Upper lobe of right lung (tissue), 1 donor: ENCODE results near the gene UPF3A. TPM values are rescaled to one million over a fixed set of nuclear protein-coding genes. Genes with fewer than 3 reads are reported as not detected.
"Not testable (repeated sequence)": the region's sequence is repeated elsewhere in the genome, so short reads cannot be mapped to it uniquely, and the experiment has no call there.

Experiments
- ATAC-seq: fragments of 200-7000 bp; cut with Tn5 transposase; one replicate; pipeline ENCODE4 v1.9.1; 2020; ENCODE audit warnings: mild to moderate bottlenecking, moderate library complexity
- DNase-seq: peaks from one replicate; pipeline ENCODE4 v3.0.0-alpha.2; 2020
- H3K27ac ChIP-seq: fragments of 200-600 bp; one replicate; pipeline ENCODE4 v1.8.0; 2022
- H3K27me3 ChIP-seq: fragments of 200-600 bp; one replicate; pipeline ENCODE4 v1.8.0; 2022; ENCODE audit warnings: mild to moderate bottlenecking
- H3K36me3 ChIP-seq: fragments of 200-600 bp; one replicate; pipeline ENCODE4 v1.8.0; 2022
- H3K4me1 ChIP-seq: fragments of 200-600 bp; one replicate; pipeline ENCODE4 v1.8.0; 2022
- H3K4me3 ChIP-seq: fragments of 200-600 bp; one replicate; pipeline ENCODE4 v1.8.0; 2022; ENCODE audit warnings: mild to moderate bottlenecking
- H3K9me3 ChIP-seq: fragments of 200-600 bp; one replicate; pipeline ENCODE4 v1.8.0; 2022
- intact Hi-C: fragments of 100-400 bp; cut with DNase I; formaldehyde crosslinking; loops from one replicate; pipeline ENCODE4 v1.11.0; 2022
- total RNA-seq: library from RNA; stranded (reverse); fragmentation: NEBNext Ultra II Directional; extraction: Animal tissue kit (Norgen Biotek cat#: 25700); gene quantifications from one replicate; pipeline ENCODE4 v1.2.1, GENCODE V29; 2021
- TF ChIP-seq, protein P1 (sequence below): fragments of 200-600 bp; IDR thresholded peaks from one replicate; pipeline ENCODE4 v1.8.0; 2022; ENCODE audit warnings: antibody characterized with exemption
- donor health status: DM: no; HTN: yes; CAD: no; lungs with severe emphysema.

Gene UPF3A
- total RNA-seq, 1 donor from 2014 or later, result 35.6 TPM

GRCh38 chr13:114323349-114323748, 41.9 kb downstream of the UPF3A start:
- H3K4me1 ChIP-seq, result peaks cover 13% of the 10 kb centered on the region
- DNase-seq (no peak), ATAC-seq (no peak)
- intact Hi-C loops, result no loop called here
- peaks cover 44% of the 10 kb centered on the region for H3K36me3 ChIP-seq
- no peaks in the 10 kb centered on the region for H3K27me3 ChIP-seq
- no peak overlapping the region for H3K27ac ChIP-seq
- H3K4me3 ChIP-seq, result no peak overlapping the region
- TF ChIP-seq, protein P1, sequence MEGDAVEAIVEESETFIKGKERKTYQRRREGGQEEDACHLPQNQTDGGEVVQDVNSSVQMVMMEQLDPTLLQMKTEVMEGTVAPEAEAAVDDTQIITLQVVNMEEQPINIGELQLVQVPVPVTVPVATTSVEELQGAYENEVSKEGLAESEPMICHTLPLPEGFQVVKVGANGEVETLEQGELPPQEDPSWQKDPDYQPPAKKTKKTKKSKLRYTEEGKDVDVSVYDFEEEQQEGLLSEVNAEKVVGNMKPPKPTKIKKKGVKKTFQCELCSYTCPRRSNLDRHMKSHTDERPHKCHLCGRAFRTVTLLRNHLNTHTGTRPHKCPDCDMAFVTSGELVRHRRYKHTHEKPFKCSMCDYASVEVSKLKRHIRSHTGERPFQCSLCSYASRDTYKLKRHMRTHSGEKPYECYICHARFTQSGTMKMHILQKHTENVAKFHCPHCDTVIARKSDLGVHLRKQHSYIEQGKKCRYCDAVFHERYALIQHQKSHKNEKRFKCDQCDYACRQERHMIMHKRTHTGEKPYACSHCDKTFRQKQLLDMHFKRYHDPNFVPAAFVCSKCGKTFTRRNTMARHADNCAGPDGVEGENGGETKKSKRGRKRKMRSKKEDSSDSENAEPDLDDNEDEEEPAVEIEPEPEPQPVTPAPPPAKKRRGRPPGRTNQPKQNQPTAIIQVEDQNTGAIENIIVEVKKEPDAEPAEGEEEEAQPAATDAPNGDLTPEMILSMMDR, result no peak
- H3K9me3 ChIP-seq, result no peaks in the 10 kb centered on the region

- Histone ChIP-seq H3K36me3 (peaks cover 44% of the 10 kb centered on the region), H3K4me3 (no peak overlapping the region), H3K9me3 (no peaks in the 10 kb centered on the region), H3K27ac (no peak overlapping the region), H3K4me1 (peaks cover 7% of the 10 kb centered on the region), H3K27me3 (no peaks in the 10 kb centered on the region)
- ATAC-seq (no peak), DNase-seq (no peak)
- TF ChIP-seq, protein P1, result no peak
- intact Hi-C loops, result no loop called here
These were observed 42.9 kb downstream of the UPF3A start for GRCh38 chr13:114324334-114324733.

DNA sequence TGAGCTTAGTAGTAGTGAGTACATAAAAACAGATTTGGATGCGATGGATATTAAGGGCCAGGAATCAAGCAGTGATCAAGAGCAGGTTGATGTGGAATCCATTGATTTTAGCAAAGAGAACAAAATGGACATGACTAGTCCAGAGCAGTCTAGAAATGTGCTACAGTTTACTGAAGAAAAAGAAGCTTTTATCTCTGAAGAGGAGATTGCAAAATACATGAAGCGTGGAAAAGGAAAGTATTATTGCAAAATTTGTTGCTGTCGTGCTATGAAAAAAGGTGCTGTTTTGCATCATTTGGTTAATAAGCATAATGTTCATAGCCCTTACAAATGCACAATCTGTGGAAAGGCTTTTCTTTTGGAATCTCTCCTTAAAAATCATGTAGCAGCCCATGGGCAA, 44.3 kb downstream of the UPF3A start:
- ATAC-seq, result no peak
- DNase-seq, result no peak
- intact Hi-C loops, result no loop called here
- TF ChIP-seq, protein P1, result no peak
- H3K36me3 ChIP-seq, result peaks cover 44% of the 10 kb centered on the region
- no peak overlapping the region for H3K27ac ChIP-seq
- H3K4me1 ChIP-seq, result no peaks in the 10 kb centered on the region
- no peaks in the 10 kb centered on the region for H3K9me3 ChIP-seq
- H3K4me3 ChIP-seq, result no peak overlapping the region
- no peaks in the 10 kb centered on the region for H3K27me3 ChIP-seq

GRCh38 chr13:114328034-114328433, 46.6 kb downstream of the UPF3A start:
- DNase-seq (no peak), ATAC-seq (no peak)
- Histone ChIP-seq H3K4me3 (no peak overlapping the region), H3K27me3 (no peaks in the 10 kb centered on the region), H3K9me3 (no peaks in the 10 kb centered on the region), H3K4me1 (no peaks in the 10 kb centered on the region), H3K36me3 (peaks cover 22% of the 10 kb centered on the region), H3K27ac (no peak overlapping the region)
- TF ChIP-seq, protein P1, result no peak
- intact Hi-C loops, result no loop called here

- intact Hi-C loops, result no loop called here
- no peak overlapping the region for H3K4me3 ChIP-seq
- DNase-seq (no peak), ATAC-seq (no peak)
- H3K9me3 ChIP-seq, result no peaks in the 10 kb centered on the region
- no peaks in the 10 kb centered on the region for H3K4me1 ChIP-seq
- peaks cover 16% of the 10 kb centered on the region for H3K36me3 ChIP-seq
- TF ChIP-seq, protein P1, result no peak
- H3K27me3 ChIP-seq, result no peaks in the 10 kb centered on the region
- no peak overlapping the region for H3K27ac ChIP-seq
These were observed 47.2 kb downstream of the UPF3A start for GRCh38 chr13:114328595-114328994.

GRCh38 chr13:114330086-114330485, 48.7 kb downstream of the UPF3A start:
- no peak overlapping the region for H3K27ac ChIP-seq
- intact Hi-C loops, result no loop called here
- H3K4me1 ChIP-seq, result no peaks in the 10 kb centered on the region
- TF ChIP-seq, protein P1, result no peak
- ATAC-seq (no peak), DNase-seq (no peak)
- H3K27me3 ChIP-seq, result no peaks in the 10 kb centered on the region
- peaks cover 1% of the 10 kb centered on the region for H3K36me3 ChIP-seq
- no peaks in the 10 kb centered on the region for H3K9me3 ChIP-seq
- H3K4me3 ChIP-seq, result no peak overlapping the region

- H3K4me1 ChIP-seq, H3K27ac ChIP-seq, H3K36me3 ChIP-seq, H3K9me3 ChIP-seq, intact Hi-C loops, DNase-seq, H3K4me3 ChIP-seq, ATAC-seq, H3K27me3 ChIP-seq: not testable (repeated sequence)
These were observed 52.5 kb downstream of the UPF3A start for GRCh38 chr13:114333881-114334280.
